ENCODE results near the gene MCC.

- TF ChIP-seq REST (IDR thresholded peaks at IDR 0.05), result no peak
- TF ChIP-seq CTCF (IDR thresholded peaks at IDR 0.05), result no peak
Observed at GRCh38 chr5:113299591-113299990, 188.7 kb downstream of the MCC start.

Measured in A549 (cell line).